Measurements from ENCODE around the gene PDE9A.

The PDE9A gene

GRCh38 chr21:42739061-42739931, 85.9 kb downstream of the PDE9A start:
- TF ChIP-seq, protein P1, sequence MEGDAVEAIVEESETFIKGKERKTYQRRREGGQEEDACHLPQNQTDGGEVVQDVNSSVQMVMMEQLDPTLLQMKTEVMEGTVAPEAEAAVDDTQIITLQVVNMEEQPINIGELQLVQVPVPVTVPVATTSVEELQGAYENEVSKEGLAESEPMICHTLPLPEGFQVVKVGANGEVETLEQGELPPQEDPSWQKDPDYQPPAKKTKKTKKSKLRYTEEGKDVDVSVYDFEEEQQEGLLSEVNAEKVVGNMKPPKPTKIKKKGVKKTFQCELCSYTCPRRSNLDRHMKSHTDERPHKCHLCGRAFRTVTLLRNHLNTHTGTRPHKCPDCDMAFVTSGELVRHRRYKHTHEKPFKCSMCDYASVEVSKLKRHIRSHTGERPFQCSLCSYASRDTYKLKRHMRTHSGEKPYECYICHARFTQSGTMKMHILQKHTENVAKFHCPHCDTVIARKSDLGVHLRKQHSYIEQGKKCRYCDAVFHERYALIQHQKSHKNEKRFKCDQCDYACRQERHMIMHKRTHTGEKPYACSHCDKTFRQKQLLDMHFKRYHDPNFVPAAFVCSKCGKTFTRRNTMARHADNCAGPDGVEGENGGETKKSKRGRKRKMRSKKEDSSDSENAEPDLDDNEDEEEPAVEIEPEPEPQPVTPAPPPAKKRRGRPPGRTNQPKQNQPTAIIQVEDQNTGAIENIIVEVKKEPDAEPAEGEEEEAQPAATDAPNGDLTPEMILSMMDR (IDR thresholded peaks at IDR 0.05; ENCODE audit: insufficient read depth, missing control alignments): no peak
- no peak for FAIRE-seq
- DNase-seq (ENCODE audit: insufficient read length, low spot score): no peak

DNA sequence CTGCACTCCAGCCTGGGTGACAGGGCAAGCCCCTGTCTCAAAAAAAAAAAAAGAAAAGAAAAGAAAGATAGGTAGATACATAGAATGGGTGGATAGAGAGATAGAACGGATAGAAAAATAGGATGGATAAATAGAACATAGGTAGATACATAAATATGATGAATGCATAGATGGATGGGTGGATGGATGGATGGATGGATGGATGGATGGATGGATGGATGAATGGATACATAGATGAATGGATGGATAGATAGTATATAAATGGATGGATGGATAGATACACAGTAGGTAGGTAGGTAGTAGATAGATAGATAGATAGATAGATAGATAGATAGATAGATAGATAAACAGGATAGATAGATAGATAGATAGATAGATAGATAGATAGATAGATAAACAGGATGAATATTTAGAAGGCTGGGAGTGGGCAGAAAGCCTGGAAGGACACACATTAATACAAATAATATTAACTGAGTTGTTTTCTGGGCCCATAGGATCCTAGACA, 87.0 kb downstream of the PDE9A start:
- FAIRE-seq (no peak), DNase-seq (ENCODE audit: insufficient read length, low spot score) (no peak)
- TF ChIP-seq, protein P1 (IDR thresholded peaks at IDR 0.05; ENCODE audit: insufficient read depth, missing control alignments): no peak

- FAIRE-seq (no peak), DNase-seq (ENCODE audit: insufficient read length, low spot score) (no peak)
- TF ChIP-seq, protein P1 (IDR thresholded peaks at IDR 0.05; ENCODE audit: insufficient read depth, missing control alignments): no peak
Observed at GRCh38 chr21:42741066-42741465, 87.6 kb downstream of the PDE9A start.

DNA sequence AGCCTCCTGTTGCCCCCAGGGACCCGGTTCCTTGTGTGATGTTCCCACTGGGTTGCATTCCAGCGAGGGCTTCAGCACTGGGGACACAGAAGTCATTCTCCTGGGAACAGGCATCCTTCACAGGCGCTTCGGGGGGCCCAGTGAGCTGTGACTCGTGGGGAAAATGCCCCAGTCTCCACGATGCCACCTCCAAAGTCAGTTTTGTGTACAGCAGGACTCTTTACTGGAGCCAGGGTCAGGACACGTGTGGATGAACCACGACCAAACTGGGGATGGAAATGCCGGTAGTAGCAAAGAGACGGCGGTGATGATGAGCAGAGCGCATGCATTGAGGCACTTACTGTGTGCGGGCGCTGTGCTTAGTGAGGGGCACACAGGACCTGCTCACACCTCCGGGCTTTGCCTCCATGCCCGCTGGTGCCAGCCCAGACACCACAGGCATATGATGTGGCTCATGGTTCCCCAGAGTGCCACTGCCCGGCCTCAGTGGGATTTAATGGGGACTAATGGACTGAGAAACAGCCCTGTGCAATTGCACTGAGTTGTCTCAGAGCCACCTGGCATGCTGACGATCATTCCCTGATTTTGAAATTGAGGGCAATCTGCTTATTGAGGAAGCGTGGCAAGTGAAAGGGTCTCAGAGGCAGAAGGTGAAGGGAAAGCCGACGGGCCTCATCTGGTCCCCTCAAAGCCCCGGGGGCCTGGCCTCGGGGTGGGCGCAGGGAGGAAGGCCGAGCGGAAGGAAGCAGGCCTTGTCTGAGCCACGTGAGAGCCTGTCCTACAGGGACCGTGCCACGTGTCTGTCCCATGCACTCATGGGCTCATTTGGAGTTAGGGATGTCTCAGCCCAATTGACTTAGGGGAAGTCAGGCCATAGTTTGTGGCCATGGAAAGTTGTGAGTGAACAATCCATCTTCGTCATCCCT, 91.4 kb downstream of the PDE9A start:
- no peak for FAIRE-seq
- TF ChIP-seq, protein P1 (IDR thresholded peaks at IDR 0.05; ENCODE audit: insufficient read depth, missing control alignments): no peak
- DNase-seq (ENCODE audit: insufficient read length, low spot score): no peak

DNA sequence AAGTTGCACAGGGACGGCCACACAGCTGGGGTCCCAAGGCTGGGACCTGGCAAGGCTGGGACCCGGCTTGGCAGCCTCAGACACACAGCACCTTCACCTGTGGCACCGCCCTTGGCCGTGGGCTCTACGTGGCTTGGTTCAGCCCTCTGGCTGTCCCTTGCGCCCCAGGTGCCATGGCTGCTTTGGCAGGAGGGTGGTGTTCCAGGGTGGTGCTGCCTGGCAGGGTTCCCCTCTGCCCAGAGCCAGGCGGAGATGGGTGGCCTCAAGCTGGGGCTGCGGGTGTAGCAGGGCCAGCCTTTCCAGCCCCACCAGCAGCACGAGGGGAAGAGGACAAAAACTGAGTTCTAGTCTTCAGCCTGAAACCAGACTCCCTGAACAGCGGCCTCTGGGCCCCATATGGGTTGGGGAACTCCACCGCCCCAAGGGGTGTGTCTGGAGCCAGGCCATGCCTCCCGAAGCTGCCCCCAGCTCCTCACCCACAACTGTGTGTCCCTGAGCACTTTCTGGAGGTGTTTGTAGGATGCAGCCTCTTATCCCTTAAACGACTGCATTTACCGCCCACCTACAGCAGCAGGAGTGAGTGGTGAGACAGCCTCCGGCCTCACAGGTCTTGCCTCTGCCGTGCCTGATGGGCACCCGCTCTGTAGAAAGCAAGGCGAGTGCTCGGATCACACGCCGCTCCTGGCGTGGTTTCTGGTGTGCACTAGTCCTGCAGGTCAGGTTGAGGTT, 92.3 kb downstream of the PDE9A start:
- no peak for DNase-seq (ENCODE audit: insufficient read length, low spot score)
- TF ChIP-seq, protein P1 (IDR thresholded peaks at IDR 0.05; ENCODE audit: insufficient read depth, missing control alignments): no peak
- no peak for FAIRE-seq

GRCh38 chr21:42746240-42746592, 92.8 kb downstream of the PDE9A start:
- TF ChIP-seq, protein P1 (IDR thresholded peaks at IDR 0.05; ENCODE audit: insufficient read depth, missing control alignments): no peak
- no peak for FAIRE-seq
- DNase-seq (ENCODE audit: insufficient read length, low spot score): no peak

All from D721Med (cell line).